Activated CD8-positive, alpha-beta memory T cell treated with anti-CD3 and anti-CD28 coated beads, Interleukin-2, amount 10 ng/mL, durations not matched to agents 7 days and 5 days (primary cell): ENCODE measurements around the gene LYPLAL1. TPM values are rescaled to one million over a fixed set of nuclear protein-coding genes. Genes with fewer than 3 reads are reported as not detected.
"Not testable (repeated sequence)": the region's sequence is repeated elsewhere in the genome, so short reads cannot be mapped to it uniquely, and the experiment has no call there.

ENCODE experiments used
- ATAC-seq: fragments of 150-1000 bp; cut with Tn5 transposase; one replicate; pipeline ENCODE4 v1.10.0; 2021; ENCODE audit warnings: moderate library complexity
- CTCF ChIA-PET: fragments of 350-600 bp; sonication (Branson Sonifier 250); formaldehyde crosslinking; loops from one replicate; lab custom pipeline; 2021; ENCODE audit warnings: antibody characterized with exemption; lab: Charles Lee
- DNase-seq: peaks from one replicate; pipeline ENCODE4 v3.0.0-alpha.2; 2020
- H3K27ac Mint-ChIP-seq: one replicate; pipeline ENCODE4 v1.8.0; 2021; ENCODE audit warnings: mild to moderate bottlenecking, mixed read lengths
- H3K27me3 Mint-ChIP-seq: one replicate; pipeline ENCODE4 v1.8.0; 2021; ENCODE audit warnings: mixed read lengths
- H3K36me3 Mint-ChIP-seq: one replicate; pipeline ENCODE4 v1.8.0; 2021; ENCODE audit warnings: mild to moderate bottlenecking, mixed read lengths
- H3K4me1 Mint-ChIP-seq: one replicate; pipeline ENCODE4 v1.8.0; 2021; ENCODE audit warnings: mixed read lengths
- H3K4me3 Mint-ChIP-seq: one replicate; pipeline ENCODE4 v1.8.0; 2021; ENCODE audit warnings: mild to moderate bottlenecking, moderate library complexity, mixed read lengths
- H3K9me3 Mint-ChIP-seq: one replicate; pipeline ENCODE4 v1.8.0; 2022; ENCODE audit warnings: low read depth, mixed read lengths
- total RNA-seq, 2 experiments: library from RNA; stranded (reverse); gene quantifications; one replicate each; pipeline ENCODE4 v1.2.3, GENCODE V29; 2021

Gene LYPLAL1
- total RNA-seq, 2 experiments from 2014 or later = 16.7 to 17.7 TPM

- peak overlapping the region; percentile 95 for H3K4me3 Mint-ChIP-seq
- H3K27me3 Mint-ChIP-seq = no peaks in the 10 kb centered on the region
- CTCF ChIA-PET = interaction anchor here (1.0 to 1.8 kb wide), 3 partner anchors 13 to 890 kb away, joined by 3 to 4 read pairs (median 3); partner anchors contain the start of gene RRP15
- no peaks in the 10 kb centered on the region for H3K9me3 Mint-ChIP-seq
- DNase-seq (no peak), ATAC-seq (peak; percentile 18)
- H3K4me1 Mint-ChIP-seq = peaks cover 38% of the 10 kb centered on the region
- H3K27ac Mint-ChIP-seq = peak overlapping the region; percentile 96
- H3K36me3 Mint-ChIP-seq = peaks cover 11% of the 10 kb centered on the region
These were observed 958 bp downstream of the LYPLAL1 start for GRCh38 chr1:219174460-219175211.

GRCh38 chr1:219175212-219175564 lies 1.5 kb downstream of the LYPLAL1 start:
- ATAC-seq (no peak), DNase-seq (no peak)
- peak overlapping the region; percentile 95 for H3K4me3 Mint-ChIP-seq
- H3K9me3 Mint-ChIP-seq = no peaks in the 10 kb centered on the region
- H3K4me1 Mint-ChIP-seq = peaks cover 38% of the 10 kb centered on the region
- H3K36me3 Mint-ChIP-seq = peaks cover 13% of the 10 kb centered on the region
- no peak overlapping the region for H3K27ac Mint-ChIP-seq
- no peaks in the 10 kb centered on the region for H3K27me3 Mint-ChIP-seq
- CTCF ChIA-PET = interaction anchor here (1.2 to 1.8 kb wide), 2 partner anchors 13 to 891 kb away, joined by 3 to 4 read pairs; partner anchors contain the start of gene RRP15

- H3K4me3 Mint-ChIP-seq = no peak overlapping the region
- no peak overlapping the region for H3K27ac Mint-ChIP-seq
- no peak for DNase-seq
- no peaks in the 10 kb centered on the region for H3K9me3 Mint-ChIP-seq
- ATAC-seq = no peak
- peaks cover 15% of the 10 kb centered on the region for H3K36me3 Mint-ChIP-seq
- CTCF ChIA-PET = interaction anchor here (1.2 kb wide), 1 partner anchor 12 kb away, joined by 3 read pairs; no protein-coding TSS in a partner anchor
- H3K27me3 Mint-ChIP-seq = no peaks in the 10 kb centered on the region
- H3K4me1 Mint-ChIP-seq = peaks cover 34% of the 10 kb centered on the region
These were observed 2.5 kb downstream of the LYPLAL1 start for GRCh38 chr1:219176168-219176567.

GRCh38 chr1:219177363-219177762 lies 3.7 kb downstream of the LYPLAL1 start:
- no peaks in the 10 kb centered on the region for H3K9me3 Mint-ChIP-seq
- peaks cover 24% of the 10 kb centered on the region for H3K36me3 Mint-ChIP-seq
- DNase-seq = no peak
- H3K4me1 Mint-ChIP-seq = peaks cover 32% of the 10 kb centered on the region
- no peaks in the 10 kb centered on the region for H3K27me3 Mint-ChIP-seq
- no peak overlapping the region for H3K4me3 Mint-ChIP-seq
- ATAC-seq = no peak
- H3K27ac Mint-ChIP-seq = no peak overlapping the region
- CTCF ChIA-PET = interaction anchor here (1.1 kb wide), 1 partner anchor 11 kb away, joined by 3 read pairs; no protein-coding TSS in a partner anchor

- CTCF ChIA-PET = no interaction called here
- H3K27me3 Mint-ChIP-seq = no peaks in the 10 kb centered on the region
- ATAC-seq (no peak), DNase-seq (no peak)
- H3K4me1 Mint-ChIP-seq = peaks cover 31% of the 10 kb centered on the region
- no peak overlapping the region for H3K27ac Mint-ChIP-seq
- H3K36me3 Mint-ChIP-seq = peaks cover 25% of the 10 kb centered on the region
- no peak overlapping the region for H3K4me3 Mint-ChIP-seq
- H3K9me3 Mint-ChIP-seq = no peaks in the 10 kb centered on the region
These were observed 4.3 kb downstream of the LYPLAL1 start for GRCh38 chr1:219177940-219178339.

GRCh38 chr1:219179293-219179692 lies 5.6 kb downstream of the LYPLAL1 start:
- peaks cover 29% of the 10 kb centered on the region for H3K4me1 Mint-ChIP-seq
- CTCF ChIA-PET = no interaction called here
- H3K4me3 Mint-ChIP-seq = no peak overlapping the region
- H3K27ac Mint-ChIP-seq = no peak overlapping the region
- ATAC-seq (no peak), DNase-seq (no peak)
- peaks cover 27% of the 10 kb centered on the region for H3K36me3 Mint-ChIP-seq
- no peaks in the 10 kb centered on the region for H3K27me3 Mint-ChIP-seq
- H3K9me3 Mint-ChIP-seq = no peaks in the 10 kb centered on the region

GRCh38 chr1:219184337-219184736 lies 10.7 kb downstream of the LYPLAL1 start:
- no peak for ATAC-seq
- CTCF ChIA-PET = no interaction called here
- Mint-ChIP-seq H3K4me3 (no peak overlapping the region), H3K27ac (no peak overlapping the region), H3K27me3 (no peaks in the 10 kb centered on the region), H3K36me3 (peaks cover 34% of the 10 kb centered on the region), H3K9me3 (no peaks in the 10 kb centered on the region), H3K4me1 (peaks cover 24% of the 10 kb centered on the region)
- no peak for DNase-seq

- Mint-ChIP-seq H3K27ac (no peak overlapping the region), H3K9me3 (no peaks in the 10 kb centered on the region), H3K4me3 (no peak overlapping the region), H3K4me1 (peaks cover 29% of the 10 kb centered on the region), H3K36me3 (peaks cover 29% of the 10 kb centered on the region), H3K27me3 (no peaks in the 10 kb centered on the region)
- DNase-seq = no peak
- no peak for ATAC-seq
- CTCF ChIA-PET = no interaction called here
These were observed 11.9 kb downstream of the LYPLAL1 start for GRCh38 chr1:219185486-219186117.

GRCh38 chr1:219188331-219188803 lies 14.7 kb downstream of the LYPLAL1 start:
- no peak for DNase-seq

GRCh38 chr1:219189021-219189824 lies 15.5 kb downstream of the LYPLAL1 start:
- CTCF ChIA-PET = interaction anchor here (1.0 to 1.2 kb wide), 3 partner anchors 12 to 16 kb away, joined by 3 read pairs; no protein-coding TSS in a partner anchor
- peaks cover 22% of the 10 kb centered on the region for H3K36me3 Mint-ChIP-seq
- H3K4me1 Mint-ChIP-seq = peaks cover 25% of the 10 kb centered on the region
- no peaks in the 10 kb centered on the region for H3K9me3 Mint-ChIP-seq
- DNase-seq = no peak
- peak; percentile 39 for ATAC-seq
- H3K27me3 Mint-ChIP-seq = no peaks in the 10 kb centered on the region
- H3K4me3 Mint-ChIP-seq = no peak overlapping the region
- no peak overlapping the region for H3K27ac Mint-ChIP-seq

More at GRCh38 chr1:219188331-219188803, 14.7 kb downstream of the LYPLAL1 start:
- peaks cover 27% of the 10 kb centered on the region for H3K4me1 Mint-ChIP-seq
- CTCF ChIA-PET = interaction anchor here (1.0 to 1.2 kb wide), 2 partner anchors 11 to 12 kb away, joined by 3 read pairs; no protein-coding TSS in a partner anchor
- ATAC-seq = no peak
- no peak overlapping the region for H3K27ac Mint-ChIP-seq
- H3K9me3 Mint-ChIP-seq = no peaks in the 10 kb centered on the region
- H3K4me3 Mint-ChIP-seq = no peak overlapping the region
- peaks cover 21% of the 10 kb centered on the region for H3K36me3 Mint-ChIP-seq
- no peaks in the 10 kb centered on the region for H3K27me3 Mint-ChIP-seq

GRCh38 chr1:219189952-219190351 lies 16.3 kb downstream of the LYPLAL1 start:
- DNase-seq (no peak), ATAC-seq (no peak)
- Mint-ChIP-seq H3K9me3 (no peaks in the 10 kb centered on the region), H3K27ac (no peak overlapping the region), H3K27me3 (no peaks in the 10 kb centered on the region), H3K36me3 (peaks cover 20% of the 10 kb centered on the region), H3K4me1 (peaks cover 20% of the 10 kb centered on the region), H3K4me3 (no peak overlapping the region)
- CTCF ChIA-PET = interaction anchor here (1.1 kb wide), 1 partner anchor 17 kb away, joined by 3 read pairs; no protein-coding TSS in a partner anchor

GRCh38 chr1:219190605-219191004 lies 16.9 kb downstream of the LYPLAL1 start:
- CTCF ChIA-PET = interaction anchor here (1.1 kb wide), 1 partner anchor 17 kb away, joined by 3 read pairs; no protein-coding TSS in a partner anchor
- Mint-ChIP-seq H3K36me3 (peaks cover 22% of the 10 kb centered on the region), H3K4me1 (peaks cover 18% of the 10 kb centered on the region), H3K27me3 (no peaks in the 10 kb centered on the region), H3K27ac (no peak overlapping the region), H3K9me3 (peaks cover 3% of the 10 kb centered on the region), H3K4me3 (no peak overlapping the region)
- DNase-seq (no peak), ATAC-seq (no peak)

GRCh38 chr1:219195833-219196232 lies 22.2 kb downstream of the LYPLAL1 start:
- CTCF ChIA-PET, ATAC-seq, DNase-seq, H3K27me3 Mint-ChIP-seq, H3K27ac Mint-ChIP-seq, H3K4me3 Mint-ChIP-seq, H3K9me3 Mint-ChIP-seq, H3K4me1 Mint-ChIP-seq: not testable (repeated sequence)
- H3K36me3 Mint-ChIP-seq = peaks cover 28% of the 10 kb centered on the region
